ENCODE results near the gene CCDC197. TPM values are rescaled to one million over a fixed set of nuclear protein-coding genes. Genes with fewer than 3 reads are reported as not detected.

The CCDC197 gene
- polyA plus RNA-seq, 1 donor from 2014 or later = not detected

- TF ChIP-seq SMC3 (conservative IDR thresholded peaks at IDR 0.05; ENCODE audit: poor library complexity) (no peak), RAD21 (conservative IDR thresholded peaks at IDR 0.05) (no peak), TAF1 (IDR thresholded peaks at IDR 0.05; ENCODE audit: low read depth) (no peak), MXI1 (conservative IDR thresholded peaks at IDR 0.05; ENCODE audit: poor library complexity, severe bottlenecking) (no peak), EP300 (conservative IDR thresholded peaks at IDR 0.05; ENCODE audit: poor library complexity, severe bottlenecking) (no peak), EZH2 (IDR thresholded peaks at IDR 0.05; ENCODE audit: borderline replicate concordance, insufficient read depth, low read length, poor library complexity, severe bottlenecking) (no peak), REST (IDR thresholded peaks at IDR 0.05; ENCODE audit: borderline replicate concordance) (no peak), CTCF (IDR thresholded peaks at IDR 0.05; ENCODE audit: poor library complexity, severe bottlenecking) (no peak), POLR2AphosphoS5 (IDR thresholded peaks at IDR 0.05) (no peak)
- H3K27ac ChIP-seq (ENCODE audit: low read length) = no peak overlapping the region
- no peak overlapping the region for H3K4me2 ChIP-seq (ENCODE audit: low read length)
- H4K20me1 ChIP-seq (ENCODE audit: insufficient read depth) = no peaks in the 10 kb centered on the region
- H3K4me3 ChIP-seq (ENCODE audit: low read length) = no peak overlapping the region
- H2AFZ ChIP-seq (ENCODE audit: low read depth, low read length) = no peak overlapping the region
- H3K9me2 ChIP-seq (ENCODE audit: insufficient read depth, low read length) = no peaks in the 10 kb centered on the region
- H3K9ac ChIP-seq (ENCODE audit: low read length) = no peak overlapping the region
- no peaks in the 10 kb centered on the region for H3K36me3 ChIP-seq (ENCODE audit: insufficient read depth, low read length)
- no peaks in the 10 kb centered on the region for H3F3A ChIP-seq (ENCODE audit: insufficient read depth, low read length, poor library complexity, severe bottlenecking)
- H3K27me3 ChIP-seq (ENCODE audit: insufficient read depth, low read depth, low read length) = no peaks in the 10 kb centered on the region
- no peaks in the 10 kb centered on the region for H3K79me2 ChIP-seq (replicated peaks; ENCODE audit: insufficient read depth, low read length)
- H3K9me3 ChIP-seq (ENCODE audit: low read length) = no peaks in the 10 kb centered on the region
These were observed 21.2 kb downstream of the CCDC197 start for GRCh38 chr14:94018308-94018707.

GRCh38 chr14:94019329-94019728 is 22.2 kb downstream of the CCDC197 start:
- no peaks in the 10 kb centered on the region for H4K20me1 ChIP-seq (ENCODE audit: insufficient read depth)
- H3K9me3 ChIP-seq (ENCODE audit: low read length) = no peaks in the 10 kb centered on the region
- TF ChIP-seq REST (IDR thresholded peaks at IDR 0.05; ENCODE audit: borderline replicate concordance) (no peak), POLR2AphosphoS5 (IDR thresholded peaks at IDR 0.05) (no peak), RAD21 (conservative IDR thresholded peaks at IDR 0.05) (no peak), EP300 (conservative IDR thresholded peaks at IDR 0.05; ENCODE audit: poor library complexity, severe bottlenecking) (no peak), MXI1 (conservative IDR thresholded peaks at IDR 0.05; ENCODE audit: poor library complexity, severe bottlenecking) (no peak), TAF1 (IDR thresholded peaks at IDR 0.05; ENCODE audit: low read depth) (no peak)
- no peaks in the 10 kb centered on the region for H3K9me2 ChIP-seq (ENCODE audit: insufficient read depth, low read length)
- no peaks in the 10 kb centered on the region for H3K27me3 ChIP-seq (ENCODE audit: insufficient read depth, low read depth, low read length)
- H3K79me2 ChIP-seq (replicated peaks; ENCODE audit: insufficient read depth, low read length) = no peaks in the 10 kb centered on the region
- no peaks in the 10 kb centered on the region for H3K36me3 ChIP-seq (ENCODE audit: insufficient read depth, low read length)
- no peak overlapping the region for H3K27ac ChIP-seq (ENCODE audit: low read length)
- H3F3A ChIP-seq (ENCODE audit: insufficient read depth, low read length, poor library complexity, severe bottlenecking) = no peaks in the 10 kb centered on the region
- H3K9ac ChIP-seq (ENCODE audit: low read length) = no peak overlapping the region
- no peak overlapping the region for H2AFZ ChIP-seq (ENCODE audit: low read depth, low read length)
- no peak overlapping the region for H3K4me3 ChIP-seq (ENCODE audit: low read length)
- H3K4me2 ChIP-seq (ENCODE audit: low read length) = no peak overlapping the region

All from neural cell (in vitro differentiated cells).